ENCODE measurements around the gene IL27RA.

- no peak for TF ChIP-seq CTCF (IDR thresholded peaks at IDR 0.05; ENCODE audit: low read depth, low read length)
- TF ChIP-seq EZH2phosphoT487 (IDR thresholded peaks at IDR 0.05; ENCODE audit: low read depth) = no peak
These were observed 25.3 kb upstream of the IL27RA start, which contains the start of gene RFX1 for GRCh38 chr19:14006085-14006765.

Measured in OCI-LY3 (cell line).